Middle frontal gyrus (tissue), 1 donor: ENCODE data around the gene FTO.

Experiments used
- DNase-seq: peaks from one replicate; pipeline ENCODE4 v3.0.0-alpha.2; 2015; ENCODE audit warnings: low spot score; ENCODE audit errors: extremely low spot score

FTO gene

DNA sequence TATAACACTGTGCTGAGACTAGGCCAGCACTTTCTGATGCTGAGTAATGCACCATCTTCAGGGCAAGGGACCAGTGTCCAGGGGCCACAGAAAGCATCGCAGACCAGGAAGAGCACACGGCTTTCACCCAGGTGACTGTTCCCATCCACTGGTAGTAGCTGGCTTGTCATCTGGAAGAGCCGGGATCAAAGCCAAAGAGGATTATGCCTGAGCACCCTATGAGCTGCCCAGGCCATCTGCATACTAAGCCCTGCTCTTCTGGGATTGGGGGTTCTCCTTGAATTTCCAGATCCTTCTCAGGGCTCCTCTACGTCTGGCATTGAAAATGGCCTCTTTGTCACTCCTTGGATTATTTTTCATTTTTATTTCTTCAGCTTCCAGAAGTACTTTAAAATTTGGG lies 441.9 kb downstream of the FTO start:
- DNase-seq = no peak

DNA sequence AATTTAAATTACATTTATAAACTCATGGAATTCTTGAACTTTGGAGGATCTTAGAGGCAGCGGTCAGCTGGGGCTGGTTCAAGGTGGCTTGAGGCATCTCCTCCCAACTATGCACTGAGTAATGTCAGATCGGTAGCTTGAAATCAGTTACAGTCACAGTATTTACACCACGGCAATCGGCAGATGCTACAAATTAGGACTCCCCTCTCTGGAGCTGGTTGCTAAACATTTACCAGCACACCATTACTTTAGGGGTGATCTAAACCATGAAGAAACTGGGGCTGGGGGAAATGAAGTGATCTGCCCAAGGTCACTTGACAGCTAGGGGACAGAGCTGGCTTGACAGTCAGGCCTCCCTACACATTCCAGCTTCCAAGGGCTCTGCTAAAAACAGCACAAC lies 445.0 kb downstream of the FTO start:
- no peak for DNase-seq

DNA sequence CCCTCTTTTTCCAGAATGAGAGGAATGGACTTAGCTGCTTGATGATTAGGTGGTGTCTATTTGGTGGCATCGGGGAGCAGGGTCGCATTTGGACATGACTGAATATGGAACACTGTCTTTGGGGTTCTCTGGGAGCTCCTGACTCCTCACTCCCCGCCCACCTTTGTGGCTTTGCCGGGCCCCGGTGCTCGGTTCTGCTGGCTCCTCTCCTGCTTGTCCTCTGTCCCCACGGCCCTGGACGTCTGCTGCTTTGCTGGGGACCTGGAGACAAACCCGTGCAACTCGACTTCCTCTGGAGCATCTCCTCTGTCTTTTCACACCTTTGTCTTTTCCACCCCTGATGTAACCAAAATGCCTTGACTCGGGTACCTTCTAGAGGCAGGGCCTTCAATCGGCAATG lies 446.9 kb downstream of the FTO start:
- no peak for DNase-seq

DNA sequence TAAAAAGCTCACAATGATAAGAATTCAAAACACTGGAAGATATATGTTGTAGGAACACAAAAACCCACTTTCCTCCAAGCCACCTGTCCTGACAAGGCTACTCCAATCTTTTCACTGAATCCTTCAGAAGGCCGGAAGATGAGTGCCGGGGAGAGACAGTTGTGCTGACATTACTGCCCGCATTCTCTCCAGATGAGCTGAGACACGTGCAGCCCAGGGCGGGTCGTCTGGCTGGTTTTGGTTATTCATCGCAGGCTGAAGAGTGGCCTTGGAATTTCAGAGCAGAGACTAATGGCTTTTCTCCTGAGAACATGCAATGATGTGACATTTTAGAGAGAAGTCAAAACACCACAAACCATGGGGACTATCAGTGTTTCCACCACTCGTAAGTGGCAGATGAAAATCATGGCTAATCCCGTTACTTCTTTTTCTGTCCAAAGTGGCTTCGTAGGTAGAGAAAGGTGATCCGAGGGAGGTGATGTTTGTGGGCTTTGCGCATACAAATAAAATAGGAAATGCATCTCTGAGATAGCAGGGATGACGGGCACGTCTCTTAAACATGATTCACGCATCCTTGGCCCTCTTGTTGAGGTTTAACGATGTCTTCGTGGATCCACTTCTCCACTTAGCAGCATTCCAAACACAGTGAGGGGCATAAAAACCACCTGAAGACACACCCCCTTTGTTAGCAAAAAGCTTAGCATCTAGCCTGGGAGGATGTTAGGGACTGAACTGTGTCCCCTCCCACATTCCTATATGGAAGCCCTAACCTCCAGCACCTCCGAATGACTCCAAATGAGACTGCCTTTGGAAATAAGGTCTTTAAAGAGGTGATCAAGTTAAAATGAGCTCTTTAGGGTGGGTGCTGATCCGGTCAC lies 448.6 kb downstream of the FTO start:
- no peak for DNase-seq

DNA sequence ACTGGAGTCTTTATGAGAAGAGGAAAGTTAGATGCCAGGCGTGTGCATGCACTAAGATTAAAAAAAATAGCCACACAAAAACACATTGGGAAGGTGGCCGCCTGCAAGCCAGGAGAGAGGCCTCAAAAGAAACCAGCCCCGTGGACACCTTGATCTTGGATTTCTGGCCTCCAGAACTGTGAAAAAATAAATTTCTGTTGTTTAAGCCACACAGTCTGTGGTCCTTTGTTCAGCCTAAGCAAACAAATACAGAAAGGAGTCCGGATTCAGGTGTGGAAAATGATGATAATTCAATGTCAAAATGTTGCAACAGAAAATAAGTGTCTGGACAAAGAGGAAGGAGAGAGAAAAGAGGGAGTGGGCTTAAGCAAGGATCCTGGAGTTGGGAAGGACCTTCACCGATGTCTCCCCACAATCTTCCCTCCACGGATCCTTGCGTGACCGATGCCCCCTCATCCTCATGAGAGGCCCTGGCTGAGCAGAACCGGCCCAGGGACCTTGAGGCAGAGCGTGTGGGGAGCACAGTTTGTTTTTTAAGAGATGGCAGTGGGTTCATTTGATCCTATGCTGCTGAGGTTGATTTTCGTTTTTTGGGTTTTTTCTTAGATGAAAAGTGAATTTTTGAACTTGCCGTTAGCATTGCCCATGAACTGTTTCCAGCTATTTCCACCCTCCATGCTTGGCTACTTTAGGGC lies 449.4 kb downstream of the FTO start:
- DNase-seq = no peak

- no peak for DNase-seq
Observed at GRCh38 chr16:54156349-54156748, 452.4 kb downstream of the FTO start.

DNA sequence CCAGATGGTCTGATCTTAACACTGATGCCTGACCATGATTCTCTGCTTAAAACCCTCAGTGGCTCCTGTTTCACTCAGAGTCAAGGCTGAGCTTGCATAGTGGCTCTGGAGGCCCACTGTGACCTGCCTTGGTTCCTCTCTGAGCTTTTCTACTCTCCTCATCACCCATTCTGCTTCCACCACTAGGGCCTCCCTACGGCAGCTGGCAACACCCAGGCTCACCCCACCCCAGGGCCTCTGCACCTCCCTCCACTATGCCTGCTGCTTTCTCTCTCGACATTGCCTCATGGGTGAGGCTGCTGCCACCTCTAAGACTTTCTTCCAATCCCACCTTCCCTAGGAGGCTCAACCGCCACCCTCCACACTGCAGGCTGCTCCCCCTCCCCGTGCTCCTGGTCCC lies 455.0 kb downstream of the FTO start:
- DNase-seq = no peak

- no peak for DNase-seq
Observed at GRCh38 chr16:54159490-54160080, 455.6 kb downstream of the FTO start.

GRCh38 chr16:54160252-54160860 lies 456.4 kb downstream of the FTO start:
- no peak for DNase-seq

- DNase-seq = no peak
Observed at GRCh38 chr16:54160939-54161897, 457.3 kb downstream of the FTO start.

- no peak for DNase-seq
Observed at GRCh38 chr16:54163197-54163843, 459.4 kb downstream of the FTO start.

GRCh38 chr16:54164789-54165173 lies 460.8 kb downstream of the FTO start:
- no peak for DNase-seq

GRCh38 chr16:54165174-54165911 lies 461.4 kb downstream of the FTO start:
- DNase-seq = no peak

DNA sequence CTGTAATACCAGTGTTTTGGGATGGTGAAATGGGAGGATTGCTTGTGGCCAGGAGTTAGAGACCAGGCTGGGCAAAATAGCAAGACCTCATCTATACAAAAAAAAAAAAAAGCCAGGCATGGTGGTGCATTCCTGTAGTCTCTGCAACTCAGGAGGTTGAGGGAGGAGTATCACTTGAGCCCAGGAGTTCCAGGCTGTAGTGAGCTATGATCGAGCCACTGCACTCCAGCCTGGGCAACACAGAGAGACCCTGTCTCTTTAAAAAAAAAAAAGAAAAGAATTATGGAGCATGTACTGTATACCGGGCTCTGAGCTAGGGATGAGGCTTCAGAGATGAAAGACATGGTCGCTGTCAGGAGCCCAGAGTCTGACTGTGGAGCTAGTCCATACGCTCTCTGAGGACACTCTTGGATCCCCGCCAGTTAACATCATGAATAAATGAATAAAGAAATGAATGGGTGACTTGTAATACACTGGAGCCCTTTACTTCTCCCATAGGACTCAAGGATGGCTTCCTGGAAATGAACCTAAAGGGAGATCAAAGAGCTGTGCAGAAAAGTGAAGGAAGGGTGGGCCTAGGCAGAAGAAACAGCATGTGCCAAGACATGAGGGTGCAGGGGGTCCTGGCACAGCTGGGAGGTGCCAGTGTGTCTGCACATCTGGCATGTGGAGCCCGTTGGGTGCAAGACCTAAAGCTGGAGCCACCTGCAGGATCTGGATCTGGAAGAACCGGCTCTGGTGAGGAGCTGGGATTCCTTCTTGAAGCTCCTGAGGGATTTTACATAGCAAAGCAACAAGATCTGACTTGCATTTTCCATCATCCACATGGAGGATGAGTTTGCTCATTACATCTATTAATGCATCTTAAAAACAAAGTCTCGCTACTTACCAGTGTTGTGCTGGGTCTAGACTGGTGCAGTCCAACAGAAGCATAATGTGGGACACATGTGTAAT lies 462.2 kb downstream of the FTO start:
- no peak for DNase-seq

GRCh38 chr16:54169112-54169511 lies 465.2 kb downstream of the FTO start:
- no peak for DNase-seq

DNA sequence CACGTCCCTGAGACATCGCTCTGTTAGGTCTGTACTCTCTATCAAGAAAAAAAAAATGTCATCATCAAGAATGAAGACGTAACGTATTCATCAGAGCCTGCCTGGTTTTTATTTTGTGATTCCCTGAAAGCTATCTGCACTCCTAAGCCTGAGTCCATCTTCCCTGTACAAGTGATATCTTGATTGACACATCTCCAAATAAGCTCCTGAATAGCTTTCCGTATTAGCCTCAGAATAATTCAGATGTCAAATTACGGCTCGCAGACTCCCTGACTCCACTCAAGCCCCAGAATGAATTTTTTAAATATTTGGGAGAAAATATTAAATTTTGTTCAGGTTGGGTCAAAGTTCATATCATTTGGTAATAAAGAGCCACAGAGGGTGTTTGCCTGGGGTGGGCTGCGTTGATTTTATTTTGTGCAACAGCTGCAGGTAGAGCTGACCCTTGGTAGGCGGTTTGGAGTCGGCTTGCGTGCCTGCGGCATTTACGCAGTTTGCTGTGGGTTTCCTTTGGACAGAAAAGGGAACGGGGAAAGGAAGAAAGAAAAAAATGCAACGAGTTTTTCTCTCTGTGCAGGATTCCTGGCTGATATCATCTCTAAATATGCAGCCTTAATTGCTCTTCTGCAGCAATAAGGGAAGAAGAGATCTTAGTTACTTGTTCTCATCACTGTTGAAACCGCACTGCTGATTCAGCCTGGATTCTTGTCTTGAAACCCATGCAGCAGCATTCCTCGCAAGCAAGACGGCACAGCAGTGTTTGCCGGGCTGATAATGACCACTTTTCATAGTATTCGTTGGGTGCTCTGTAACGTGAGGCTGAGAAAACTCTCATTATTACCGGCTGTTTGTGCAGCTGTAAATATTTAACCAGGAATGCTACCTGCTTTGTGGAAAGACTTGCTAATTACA lies 467.9 kb downstream of the FTO start:
- no peak for DNase-seq

DNA sequence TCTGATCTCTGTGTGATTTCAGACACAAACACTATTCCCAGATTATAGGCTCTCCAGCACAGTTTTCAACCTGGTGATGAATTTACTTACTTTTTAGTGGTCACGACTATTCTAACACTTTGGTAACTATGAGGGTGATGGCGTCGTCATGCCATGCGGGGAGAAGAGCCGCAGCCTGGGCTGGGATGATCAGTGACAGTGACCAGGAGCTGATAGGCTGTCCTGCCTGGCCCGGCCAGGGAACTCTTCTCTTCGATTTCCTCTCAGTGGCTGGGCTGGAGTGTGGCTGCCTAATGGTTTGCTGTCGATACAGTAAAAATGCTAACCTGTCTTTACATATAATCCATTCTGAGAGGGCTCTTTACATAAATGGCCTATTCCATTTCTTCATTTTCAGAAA lies 469.5 kb downstream of the FTO start:
- DNase-seq = no peak
